ENCODE results near the gene MAN1C1.

MAN1C1 gene

GRCh38 chr1:25614501-25615171, 2.0 kb upstream of the MAN1C1 start:
- DNase-seq (ENCODE audit: low read depth), result no peak

- no peak for DNase-seq (ENCODE audit: low read depth)
Measured at GRCh38 chr1:25615172-25615541, 1.4 kb upstream of the MAN1C1 start.

GRCh38 chr1:25615563-25616094, 962 bp upstream of the MAN1C1 start:
- no peak for DNase-seq (ENCODE audit: low read depth)

GRCh38 chr1:25616987-25617624, 515 bp downstream of the MAN1C1 start:
- no peak for DNase-seq (ENCODE audit: low read depth)

GRCh38 chr1:25617625-25618432, 1.2 kb downstream of the MAN1C1 start:
- no peak for DNase-seq (ENCODE audit: low read depth)

GRCh38 chr1:25618433-25618808, 1.8 kb downstream of the MAN1C1 start:
- DNase-seq (ENCODE audit: low read depth), result no peak

- no peak for DNase-seq (ENCODE audit: low read depth)
Measured at GRCh38 chr1:25619101-25619890, 2.7 kb downstream of the MAN1C1 start.

- DNase-seq (ENCODE audit: low read depth), result no peak
Measured at GRCh38 chr1:25620211-25620610, 3.6 kb downstream of the MAN1C1 start.

GRCh38 chr1:25620701-25621350, 4.2 kb downstream of the MAN1C1 start:
- no peak for DNase-seq (ENCODE audit: low read depth)

GRCh38 chr1:25621876-25622275, 5.3 kb downstream of the MAN1C1 start:
- DNase-seq (ENCODE audit: low read depth), result no peak

GRCh38 chr1:25622531-25622930, 5.9 kb downstream of the MAN1C1 start:
- no peak for DNase-seq (ENCODE audit: low read depth)

GRCh38 chr1:25623007-25623406, 6.4 kb downstream of the MAN1C1 start:
- no peak for DNase-seq (ENCODE audit: low read depth)

GRCh38 chr1:25623731-25624130, 7.1 kb downstream of the MAN1C1 start:
- DNase-seq (ENCODE audit: low read depth), result no peak

- DNase-seq (ENCODE audit: low read depth), result no peak
Measured at GRCh38 chr1:25624156-25624555, 7.6 kb downstream of the MAN1C1 start.

- DNase-seq (ENCODE audit: low read depth), result no peak
Measured at GRCh38 chr1:25624604-25625003, 8.0 kb downstream of the MAN1C1 start.

GRCh38 chr1:25626018-25626417, 9.4 kb downstream of the MAN1C1 start:
- no peak for DNase-seq (ENCODE audit: low read depth)

- no peak for DNase-seq (ENCODE audit: low read depth)
Measured at GRCh38 chr1:25628741-25629421, 12.3 kb downstream of the MAN1C1 start.

- peak; percentile 72 for DNase-seq (ENCODE audit: low read depth)
Measured at GRCh38 chr1:25629836-25630235, 13.2 kb downstream of the MAN1C1 start.

GRCh38 chr1:25631750-25632485, 15.3 kb downstream of the MAN1C1 start:
- DNase-seq (ENCODE audit: low read depth), result no peak

- no peak for DNase-seq (ENCODE audit: low read depth)
Measured at GRCh38 chr1:25634066-25634465, 17.5 kb downstream of the MAN1C1 start.

All from EH (cell line).